Skeletal muscle satellite cell (primary cell): ENCODE data around the gene FOXP1.

Experiments used
- H3K27me3 ChIP-seq: 2 replicates; pipeline ENCODE4 v1.7.0; 2013; ENCODE audit warnings: low read length; ENCODE audit not compliant: control insufficient read depth, insufficient read depth
- H3K36me3 ChIP-seq: 2 replicates; pipeline ENCODE4 v1.7.0; 2013; ENCODE audit warnings: mild to moderate bottlenecking, control low read depth, low read length; ENCODE audit not compliant: insufficient read depth
- H3K4me1 ChIP-seq: 2 replicates; pipeline ENCODE4 v1.7.0; 2013; ENCODE audit warnings: low read length; ENCODE audit not compliant: control insufficient read depth, insufficient read depth
- H3K4me2 ChIP-seq: 2 replicates; pipeline ENCODE4 v1.7.0; 2013; ENCODE audit warnings: mild to moderate bottlenecking, low read length
- H3K4me3 ChIP-seq: 2 replicates; pipeline ENCODE4 v1.7.0; 2013; ENCODE audit warnings: low read length
- H3K9ac ChIP-seq: 2 replicates; pipeline ENCODE4 v1.7.0; 2013; ENCODE audit warnings: mild to moderate bottlenecking, low read depth, low read length, moderate library complexity
- H3K9me3 ChIP-seq: replicated peaks from 2 replicates; pipeline ENCODE4 v1.7.0; 2013; ENCODE audit warnings: mild to moderate bottlenecking, control low read depth, low read length

Gene FOXP1

DNA sequence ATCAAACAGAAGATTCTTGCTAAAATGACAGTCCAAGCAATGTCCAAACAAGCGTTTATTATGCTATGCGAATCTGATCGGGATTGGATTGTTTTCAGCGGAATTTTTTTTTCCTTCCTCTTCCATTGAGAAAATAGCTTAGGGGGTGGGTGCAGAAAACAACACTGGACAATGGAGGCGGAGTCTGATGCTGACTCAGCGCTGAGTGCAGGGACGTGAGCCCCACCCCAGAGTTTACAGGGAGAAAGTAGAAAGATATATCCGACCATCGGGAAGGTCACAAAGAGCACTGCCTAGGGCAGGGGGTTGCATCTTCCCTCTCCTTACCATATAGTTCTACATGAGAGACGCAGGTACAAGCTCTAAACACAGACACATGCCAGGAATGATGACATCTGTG, 117.0 kb downstream of the FOXP1 start:
- no peak overlapping the region for H3K9ac ChIP-seq
- no peaks in the 10 kb centered on the region for H3K36me3 ChIP-seq
- H3K27me3 ChIP-seq: no peaks in the 10 kb centered on the region
- H3K4me1 ChIP-seq: peaks cover 11% of the 10 kb centered on the region
- peak overlapping the region; percentile 12 for H3K4me2 ChIP-seq
- H3K4me3 ChIP-seq: peak overlapping the region; percentile 31
- no peaks in the 10 kb centered on the region for H3K9me3 ChIP-seq

DNA sequence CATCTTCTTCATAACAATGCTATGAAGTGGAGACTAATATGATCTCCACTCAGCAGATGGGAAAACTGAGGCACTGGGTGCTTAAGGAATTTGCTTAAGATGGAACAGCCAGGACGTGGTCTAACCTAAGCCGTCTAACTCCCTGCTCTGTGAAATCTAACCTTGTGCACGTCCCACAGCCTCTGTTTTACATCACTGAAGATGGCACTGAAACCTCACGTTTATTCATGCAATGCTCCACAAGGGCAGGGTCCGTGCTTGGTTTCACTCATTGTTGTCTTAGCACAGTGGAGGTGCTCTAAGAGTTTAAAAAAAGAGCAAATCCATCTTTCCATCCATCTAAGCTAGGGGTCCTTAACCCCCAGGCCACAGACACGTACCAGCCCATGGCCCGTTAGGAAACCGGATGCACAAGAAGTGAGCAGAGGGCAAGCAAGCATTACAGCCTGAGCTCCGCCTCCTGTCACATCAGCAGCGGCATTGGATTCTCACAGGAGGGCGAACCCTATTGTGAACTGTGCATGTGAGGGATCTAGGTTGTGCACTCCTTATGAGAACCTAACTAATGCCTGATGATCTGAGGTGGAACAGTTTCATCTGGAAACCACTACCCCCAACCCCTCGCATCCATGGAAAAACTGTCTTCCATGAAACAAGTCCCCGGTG, 118.0 kb downstream of the FOXP1 start:
- H3K4me1 ChIP-seq: peaks cover 14% of the 10 kb centered on the region
- no peak overlapping the region for H3K4me3 ChIP-seq
- H3K36me3 ChIP-seq: no peaks in the 10 kb centered on the region
- H3K4me2 ChIP-seq: no peak overlapping the region
- H3K9me3 ChIP-seq: no peaks in the 10 kb centered on the region
- H3K9ac ChIP-seq: no peak overlapping the region
- H3K27me3 ChIP-seq: no peaks in the 10 kb centered on the region

DNA sequence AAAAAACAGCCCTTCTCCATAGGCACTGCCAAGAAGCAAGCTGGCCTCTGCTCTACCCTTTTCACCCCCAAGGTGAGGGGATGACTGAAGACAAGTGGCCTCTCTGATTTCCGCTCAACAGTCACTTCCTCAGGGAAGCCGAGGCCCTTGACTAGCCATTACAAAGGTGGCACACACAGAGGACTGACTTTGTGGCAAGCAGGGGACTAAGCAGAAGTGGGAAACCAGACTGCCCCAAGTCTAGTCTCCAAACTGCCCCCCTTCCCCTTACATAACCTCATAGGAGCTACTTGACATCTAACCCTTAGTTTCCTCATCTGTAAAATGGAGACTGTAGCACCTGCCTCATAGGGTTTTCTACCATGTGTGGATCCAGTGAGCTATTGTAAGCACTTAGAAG, 118.9 kb downstream of the FOXP1 start:
- Histone ChIP-seq H3K27me3 (no peaks in the 10 kb centered on the region), H3K9me3 (no peaks in the 10 kb centered on the region), H3K9ac (no peak overlapping the region), H3K4me3 (no peak overlapping the region), H3K36me3 (no peaks in the 10 kb centered on the region), H3K4me1 (peaks cover 14% of the 10 kb centered on the region), H3K4me2 (no peak overlapping the region)

DNA sequence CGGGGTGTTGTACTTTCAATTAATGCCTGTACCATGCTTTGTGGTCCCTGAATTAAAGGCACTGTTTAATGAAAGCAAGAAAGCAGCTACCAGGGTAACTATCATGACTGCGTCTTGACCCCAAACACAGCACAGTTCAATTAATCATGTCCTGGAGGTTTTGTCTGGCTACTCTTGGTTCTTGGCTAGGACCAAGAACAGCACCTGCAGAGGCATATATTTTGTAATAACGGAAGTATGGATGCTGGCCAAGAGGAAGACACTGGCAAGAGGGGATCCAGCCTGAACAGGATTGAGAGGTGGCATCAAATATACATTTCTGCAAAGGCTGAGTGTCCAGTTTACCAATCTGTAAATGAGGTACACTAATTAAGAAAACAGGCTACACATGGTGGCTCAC, 119.9 kb downstream of the FOXP1 start:
- H3K4me1 ChIP-seq: peaks cover 12% of the 10 kb centered on the region
- no peak overlapping the region for H3K4me3 ChIP-seq
- no peak overlapping the region for H3K9ac ChIP-seq
- no peak overlapping the region for H3K4me2 ChIP-seq
- no peaks in the 10 kb centered on the region for H3K27me3 ChIP-seq
- H3K9me3 ChIP-seq: no peaks in the 10 kb centered on the region
- H3K36me3 ChIP-seq: no peaks in the 10 kb centered on the region

DNA sequence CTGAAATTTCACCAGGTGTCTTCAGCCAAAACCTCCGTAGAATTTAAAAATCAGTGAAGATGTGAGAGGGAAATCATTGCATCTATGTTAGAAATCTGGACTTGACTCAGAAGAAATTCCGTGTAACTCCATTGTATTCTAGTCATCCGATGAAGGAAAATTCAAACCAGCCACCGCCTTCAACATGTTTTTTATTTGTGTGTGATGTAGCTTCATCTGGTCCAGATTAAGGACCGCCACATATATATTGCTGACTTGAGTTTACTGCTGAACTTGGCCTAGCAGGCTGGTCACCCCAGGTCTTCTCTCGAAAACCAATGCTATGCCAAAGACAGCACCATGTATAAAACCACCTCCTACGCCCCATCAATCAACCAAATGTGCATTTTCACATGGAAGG, 120.9 kb downstream of the FOXP1 start:
- no peaks in the 10 kb centered on the region for H3K27me3 ChIP-seq

DNA sequence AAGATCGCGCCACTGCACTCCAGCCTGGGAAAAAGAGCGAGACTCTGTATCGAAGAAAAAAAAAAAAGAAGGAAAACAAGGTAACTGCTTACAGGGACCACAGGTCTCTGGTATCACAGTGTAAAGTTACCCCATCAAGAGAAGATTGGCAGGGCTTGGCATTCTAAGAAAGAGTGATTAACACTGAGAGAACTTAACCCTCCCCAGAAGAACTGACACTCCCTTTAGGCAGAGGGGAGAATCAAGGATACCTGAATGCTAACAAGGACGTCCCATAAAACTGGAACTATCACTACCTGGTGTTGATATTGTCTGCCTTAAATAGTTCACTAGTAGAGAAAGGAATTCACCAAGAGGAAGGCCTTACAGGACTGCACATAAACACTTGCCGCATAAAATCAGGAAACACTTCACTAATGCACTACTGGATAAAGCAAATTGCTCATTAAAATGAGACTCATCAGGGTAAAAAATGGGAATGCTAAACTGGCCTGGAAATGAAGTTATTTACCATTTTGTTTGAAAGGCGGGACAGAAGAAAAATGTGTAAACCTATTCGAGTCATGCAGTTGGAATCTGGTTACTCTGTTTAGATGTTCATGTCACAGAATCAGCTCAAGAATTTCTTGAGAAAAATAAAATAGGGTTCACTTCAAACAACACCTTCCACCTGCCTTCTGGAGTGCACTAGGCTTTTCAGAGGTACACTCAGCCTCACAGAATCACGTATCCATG, 121.6 kb downstream of the FOXP1 start:
- Histone ChIP-seq H3K9me3 (no peaks in the 10 kb centered on the region), H3K9ac (no peak overlapping the region), H3K4me2 (no peak overlapping the region), H3K4me3 (no peak overlapping the region), H3K27me3 (no peaks in the 10 kb centered on the region), H3K36me3 (no peaks in the 10 kb centered on the region), H3K4me1 (peaks cover 12% of the 10 kb centered on the region)

More for the DNA sequence above, 120.9 kb downstream of the FOXP1 start:
- Histone ChIP-seq H3K4me1 (peaks cover 12% of the 10 kb centered on the region), H3K4me3 (no peak overlapping the region), H3K36me3 (no peaks in the 10 kb centered on the region), H3K9me3 (no peaks in the 10 kb centered on the region), H3K9ac (no peak overlapping the region), H3K4me2 (no peak overlapping the region)

DNA sequence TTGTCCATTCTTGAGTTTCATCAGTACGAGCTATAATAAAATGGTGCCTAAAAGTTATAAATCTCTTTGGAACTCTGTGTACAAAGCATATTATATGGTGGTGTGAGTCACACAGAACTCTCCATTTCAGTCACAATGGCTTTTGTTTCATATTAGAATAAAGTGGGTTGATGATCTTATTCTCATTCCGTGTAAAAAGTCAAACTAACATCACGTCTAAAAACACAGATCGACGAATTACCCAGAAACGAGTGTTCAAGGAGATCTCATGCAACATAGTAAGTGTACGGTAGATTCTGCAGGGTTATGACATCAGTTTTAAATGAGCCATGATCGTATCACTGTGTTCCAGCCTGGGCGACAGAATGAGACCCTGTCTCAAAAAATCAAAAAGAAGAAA, 122.4 kb downstream of the FOXP1 start:
- H3K9me3 ChIP-seq: no peaks in the 10 kb centered on the region
- no peaks in the 10 kb centered on the region for H3K27me3 ChIP-seq
- peaks cover 21% of the 10 kb centered on the region for H3K4me1 ChIP-seq
- H3K4me3 ChIP-seq: no peak overlapping the region
- no peak overlapping the region for H3K9ac ChIP-seq
- no peaks in the 10 kb centered on the region for H3K36me3 ChIP-seq
- H3K4me2 ChIP-seq: no peak overlapping the region

DNA sequence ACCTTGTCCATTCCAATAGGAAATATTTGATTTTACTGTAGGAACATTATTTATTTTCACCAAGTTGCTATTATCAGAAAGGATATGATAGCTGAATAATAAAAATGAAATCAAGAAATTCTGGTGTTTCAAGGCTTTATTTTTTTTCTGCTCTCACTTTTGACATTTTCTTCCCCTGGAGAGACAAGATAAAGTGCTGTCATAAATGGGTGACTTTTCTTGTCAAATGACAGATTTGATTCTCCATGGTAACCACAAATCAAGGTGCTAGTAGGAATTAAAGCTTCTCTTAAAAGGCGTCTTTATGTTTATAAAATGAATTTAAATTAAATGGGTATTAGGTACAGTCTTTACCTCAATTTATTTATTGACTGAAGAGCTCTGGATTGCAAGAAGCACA, 124.6 kb downstream of the FOXP1 start:
- no peak overlapping the region for H3K4me3 ChIP-seq
- no peaks in the 10 kb centered on the region for H3K27me3 ChIP-seq
- peaks cover 25% of the 10 kb centered on the region for H3K4me1 ChIP-seq
- H3K9ac ChIP-seq: no peak overlapping the region
- no peaks in the 10 kb centered on the region for H3K36me3 ChIP-seq
- no peaks in the 10 kb centered on the region for H3K9me3 ChIP-seq
- H3K4me2 ChIP-seq: no peak overlapping the region

DNA sequence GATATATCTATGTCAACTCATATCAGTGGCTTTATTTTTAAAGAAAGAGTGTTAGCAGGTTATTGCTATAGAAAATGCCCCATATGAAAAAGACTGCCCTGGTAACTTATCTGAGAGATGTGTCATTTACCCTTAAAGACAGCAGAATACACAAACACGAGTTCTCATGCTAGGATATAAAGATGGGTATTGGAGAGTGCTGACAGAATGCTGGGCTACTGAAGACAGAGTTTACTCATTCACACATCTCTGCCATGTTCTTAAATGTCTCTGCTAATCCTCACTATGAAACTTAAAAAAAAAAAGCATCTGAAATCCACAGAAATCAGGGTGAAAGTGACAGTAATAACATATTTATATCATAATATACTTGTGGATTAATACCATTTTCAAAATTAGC, 126.7 kb downstream of the FOXP1 start:
- Histone ChIP-seq H3K9ac (no peak overlapping the region), H3K4me3 (no peak overlapping the region), H3K36me3 (no peaks in the 10 kb centered on the region), H3K9me3 (no peaks in the 10 kb centered on the region), H3K4me1 (peaks cover 19% of the 10 kb centered on the region), H3K27me3 (no peaks in the 10 kb centered on the region), H3K4me2 (no peak overlapping the region)

DNA sequence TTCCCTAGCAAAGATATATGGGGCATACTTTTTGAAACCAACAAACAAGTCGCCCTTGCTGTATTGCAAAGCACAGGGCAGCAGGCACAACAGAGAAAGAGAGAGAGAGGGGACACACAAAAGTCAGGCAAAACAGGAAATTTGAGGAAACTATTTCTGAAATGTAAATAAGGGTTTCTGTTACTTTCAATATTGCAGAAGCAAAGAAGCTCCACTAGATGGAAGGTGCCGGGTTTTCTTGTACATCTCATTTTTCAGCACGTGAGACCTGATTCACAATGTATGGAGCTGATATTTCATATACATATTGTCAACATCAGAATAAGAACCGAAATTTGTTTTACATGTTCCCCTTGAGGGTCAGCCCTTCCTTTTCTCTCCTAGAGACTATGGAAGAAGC, 127.4 kb downstream of the FOXP1 start:
- peaks cover 15% of the 10 kb centered on the region for H3K4me1 ChIP-seq
- no peaks in the 10 kb centered on the region for H3K36me3 ChIP-seq
- H3K27me3 ChIP-seq: no peaks in the 10 kb centered on the region
- peak overlapping the region; percentile 61 for H3K4me2 ChIP-seq
- no peak overlapping the region for H3K9ac ChIP-seq
- no peaks in the 10 kb centered on the region for H3K9me3 ChIP-seq
- H3K4me3 ChIP-seq: no peak overlapping the region

DNA sequence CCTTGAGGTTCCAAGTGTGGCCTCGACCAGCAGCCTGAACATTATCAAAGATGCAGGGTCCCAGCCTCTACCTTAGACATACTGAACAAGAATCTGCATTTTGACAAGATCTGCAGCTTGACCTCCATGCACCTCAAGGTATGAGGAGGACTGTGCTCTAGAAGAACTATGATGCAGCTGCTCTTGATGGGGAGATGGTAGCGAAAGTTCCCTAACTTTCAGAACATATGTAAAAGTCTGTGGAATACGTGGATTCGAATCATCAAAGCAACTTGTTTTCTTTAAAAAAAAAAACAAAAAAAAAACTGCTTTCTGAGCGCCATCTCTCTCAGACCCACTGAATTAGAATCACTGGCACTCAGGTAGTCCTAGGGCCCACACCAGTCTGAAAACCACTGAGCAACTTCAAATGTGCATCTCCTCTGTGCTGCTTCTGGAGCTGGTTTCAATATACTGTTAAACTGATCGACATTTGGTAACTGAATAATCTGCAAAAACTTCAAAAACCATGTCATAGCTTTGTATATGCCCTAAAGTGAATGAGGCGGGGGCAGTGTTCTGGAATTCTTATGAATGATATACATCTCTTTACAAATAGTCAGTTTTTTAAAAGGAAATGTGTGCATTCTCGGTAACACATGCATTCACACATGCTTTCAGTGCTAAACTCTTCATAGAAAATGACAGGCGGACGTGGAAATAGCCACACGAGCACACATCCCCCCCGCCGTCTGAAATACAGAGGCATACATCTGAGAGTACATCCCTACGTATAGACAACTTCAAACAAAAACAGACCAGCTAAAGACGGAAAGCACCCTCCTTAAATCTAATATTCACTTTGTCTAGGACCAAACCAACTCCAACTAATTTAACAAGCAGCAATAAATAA, 128.8 kb downstream of the FOXP1 start:
- peaks cover 13% of the 10 kb centered on the region for H3K4me1 ChIP-seq

More for the DNA sequence above, 128.8 kb downstream of the FOXP1 start:
- Histone ChIP-seq H3K4me2 (no peak overlapping the region), H3K4me3 (no peak overlapping the region), H3K9me3 (no peaks in the 10 kb centered on the region), H3K27me3 (no peaks in the 10 kb centered on the region), H3K9ac (no peak overlapping the region), H3K36me3 (no peaks in the 10 kb centered on the region)
